Measurements from ENCODE around the gene NOTCH1.

The NOTCH1 gene

DNA sequence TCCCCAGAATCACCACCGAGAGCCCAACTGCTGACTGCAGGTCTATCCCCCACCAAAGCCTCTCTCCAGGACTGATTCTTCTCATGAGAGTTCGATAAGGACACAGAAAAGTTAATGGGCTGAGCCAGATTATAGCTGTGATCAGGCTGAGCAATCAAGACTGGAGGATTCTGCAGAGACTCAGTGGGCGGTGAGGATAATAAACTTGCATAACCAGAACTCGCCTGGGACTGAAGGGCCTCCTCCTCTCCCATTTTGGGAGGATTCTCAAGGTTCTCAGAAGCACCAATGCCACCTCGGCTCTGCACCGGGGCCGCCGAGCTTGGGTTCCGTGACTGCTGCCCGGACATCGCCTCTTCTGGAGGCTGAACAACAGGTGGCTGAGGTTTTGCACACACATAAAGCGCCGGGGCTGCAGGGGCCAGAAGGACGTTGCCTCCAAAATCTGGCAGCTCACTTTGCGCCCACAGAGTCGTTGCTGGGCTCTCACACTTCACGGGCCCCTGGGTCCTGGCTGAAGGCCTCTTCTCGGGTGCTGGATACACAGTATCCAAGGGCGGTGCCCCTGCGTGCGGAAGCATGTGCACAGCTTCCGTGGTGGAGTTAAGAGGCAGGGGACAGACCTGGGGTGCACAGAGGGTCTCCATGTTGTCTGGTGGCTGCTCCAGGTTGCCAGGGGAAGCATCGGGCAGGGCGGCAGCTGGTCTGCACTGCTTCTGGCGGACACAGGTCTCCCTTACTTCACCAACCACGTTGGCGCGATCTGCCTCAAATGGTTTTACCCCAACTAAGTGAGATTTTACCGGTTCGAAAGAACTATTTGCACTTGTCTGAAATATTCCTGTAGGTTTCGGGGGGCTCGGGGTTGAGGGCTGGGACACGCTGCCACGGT, 70.6 kb downstream of the NOTCH1 start:
- DNase-seq (ENCODE audit: low spot score) = no peak
- TF ChIP-seq, protein P1, sequence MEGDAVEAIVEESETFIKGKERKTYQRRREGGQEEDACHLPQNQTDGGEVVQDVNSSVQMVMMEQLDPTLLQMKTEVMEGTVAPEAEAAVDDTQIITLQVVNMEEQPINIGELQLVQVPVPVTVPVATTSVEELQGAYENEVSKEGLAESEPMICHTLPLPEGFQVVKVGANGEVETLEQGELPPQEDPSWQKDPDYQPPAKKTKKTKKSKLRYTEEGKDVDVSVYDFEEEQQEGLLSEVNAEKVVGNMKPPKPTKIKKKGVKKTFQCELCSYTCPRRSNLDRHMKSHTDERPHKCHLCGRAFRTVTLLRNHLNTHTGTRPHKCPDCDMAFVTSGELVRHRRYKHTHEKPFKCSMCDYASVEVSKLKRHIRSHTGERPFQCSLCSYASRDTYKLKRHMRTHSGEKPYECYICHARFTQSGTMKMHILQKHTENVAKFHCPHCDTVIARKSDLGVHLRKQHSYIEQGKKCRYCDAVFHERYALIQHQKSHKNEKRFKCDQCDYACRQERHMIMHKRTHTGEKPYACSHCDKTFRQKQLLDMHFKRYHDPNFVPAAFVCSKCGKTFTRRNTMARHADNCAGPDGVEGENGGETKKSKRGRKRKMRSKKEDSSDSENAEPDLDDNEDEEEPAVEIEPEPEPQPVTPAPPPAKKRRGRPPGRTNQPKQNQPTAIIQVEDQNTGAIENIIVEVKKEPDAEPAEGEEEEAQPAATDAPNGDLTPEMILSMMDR (IDR thresholded peaks at IDR 0.05; ENCODE audit: extremely low read depth, missing control alignments) = no peak

DNA sequence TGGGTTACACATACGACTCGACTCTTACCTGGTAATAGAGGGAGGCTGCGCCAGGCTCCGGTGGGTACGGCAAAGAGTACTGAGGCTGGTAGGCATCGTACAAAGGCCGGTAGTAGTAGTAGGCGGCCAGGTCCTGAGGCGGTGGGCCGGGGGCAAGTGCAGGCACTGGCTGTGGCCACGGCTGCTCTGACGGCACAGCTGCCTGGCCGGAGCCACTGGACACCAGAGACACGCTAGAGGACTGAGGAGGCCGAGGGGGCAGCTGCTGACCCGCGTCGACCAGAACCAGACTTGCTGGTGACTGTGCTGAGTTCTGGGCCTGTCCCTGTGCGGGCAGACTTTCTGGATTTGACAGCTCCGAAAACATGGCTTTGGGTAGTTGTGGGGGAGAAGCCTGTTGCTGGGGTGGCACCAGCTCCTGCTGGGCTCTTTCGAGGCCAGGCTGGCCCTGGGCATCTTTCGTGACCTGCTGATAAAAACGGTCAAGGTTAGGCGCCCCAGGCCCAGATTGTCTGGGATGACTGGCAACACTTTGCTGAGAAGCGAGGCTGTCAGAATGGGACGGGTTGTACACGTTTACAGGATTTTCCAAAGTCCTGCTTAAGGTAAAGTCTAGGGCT, 71.7 kb downstream of the NOTCH1 start:
- DNase-seq (ENCODE audit: low spot score) = no peak
- TF ChIP-seq, protein P1 (IDR thresholded peaks at IDR 0.05; ENCODE audit: extremely low read depth, missing control alignments) = no peak

DNA sequence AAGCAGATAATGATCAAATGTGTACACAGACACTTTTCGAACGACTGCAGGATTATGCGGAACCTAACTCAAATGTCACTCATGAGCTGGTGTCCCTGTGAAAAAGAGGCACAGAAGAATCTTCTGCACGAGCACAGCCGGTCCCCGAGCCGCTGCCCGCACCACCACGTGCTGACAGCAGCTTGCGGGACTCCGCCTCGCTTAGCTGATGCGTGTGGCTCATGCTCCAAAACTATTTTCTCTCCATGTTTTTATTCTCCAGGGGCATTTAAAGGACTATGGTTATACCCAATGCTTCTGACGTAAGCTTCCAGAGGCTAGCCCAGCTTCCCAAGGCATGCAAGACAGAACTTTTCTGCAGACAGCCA, 72.5 kb downstream of the NOTCH1 start:
- TF ChIP-seq, protein P1 (IDR thresholded peaks at IDR 0.05; ENCODE audit: extremely low read depth, missing control alignments) = no peak

DNA sequence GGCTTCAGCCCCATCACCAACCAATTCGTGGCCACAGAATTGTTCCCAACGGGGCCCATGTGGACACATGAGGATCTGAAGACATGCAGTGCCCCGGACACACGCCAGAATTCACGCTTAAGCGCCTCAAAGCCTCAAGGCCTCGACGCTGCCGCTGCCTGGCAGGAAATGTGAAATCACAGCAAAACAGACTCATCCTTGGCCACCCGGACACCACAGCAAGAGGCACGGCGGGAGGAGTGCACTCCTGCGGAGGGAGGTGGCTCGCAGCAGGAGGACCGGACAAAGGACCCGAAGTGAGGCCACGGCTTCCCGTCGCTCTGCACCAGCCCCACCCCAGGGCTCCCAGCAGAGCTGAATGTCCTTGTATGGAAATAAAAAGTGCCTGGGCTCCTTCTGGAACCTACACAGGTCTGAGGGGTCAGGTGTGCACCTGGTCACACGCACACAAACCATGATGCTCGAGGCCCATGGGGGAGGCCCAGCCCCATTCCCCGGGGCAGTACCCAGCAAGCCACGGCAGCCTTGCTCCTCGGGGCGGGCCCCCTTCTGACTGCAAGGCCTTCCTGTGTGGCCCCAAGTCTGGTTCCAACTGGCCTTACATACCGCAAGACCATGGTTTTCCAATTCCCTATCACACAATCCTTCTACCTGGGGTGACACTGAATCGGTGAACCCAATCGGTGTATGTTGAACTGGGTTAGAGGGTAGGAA, 73.1 kb downstream of the NOTCH1 start:
- TF ChIP-seq, protein P1 (IDR thresholded peaks at IDR 0.05; ENCODE audit: extremely low read depth, missing control alignments) = no peak
- DNase-seq (ENCODE audit: low spot score) = no peak

More for the DNA sequence above, 72.5 kb downstream of the NOTCH1 start:
- no peak for DNase-seq (ENCODE audit: low spot score)

DNA sequence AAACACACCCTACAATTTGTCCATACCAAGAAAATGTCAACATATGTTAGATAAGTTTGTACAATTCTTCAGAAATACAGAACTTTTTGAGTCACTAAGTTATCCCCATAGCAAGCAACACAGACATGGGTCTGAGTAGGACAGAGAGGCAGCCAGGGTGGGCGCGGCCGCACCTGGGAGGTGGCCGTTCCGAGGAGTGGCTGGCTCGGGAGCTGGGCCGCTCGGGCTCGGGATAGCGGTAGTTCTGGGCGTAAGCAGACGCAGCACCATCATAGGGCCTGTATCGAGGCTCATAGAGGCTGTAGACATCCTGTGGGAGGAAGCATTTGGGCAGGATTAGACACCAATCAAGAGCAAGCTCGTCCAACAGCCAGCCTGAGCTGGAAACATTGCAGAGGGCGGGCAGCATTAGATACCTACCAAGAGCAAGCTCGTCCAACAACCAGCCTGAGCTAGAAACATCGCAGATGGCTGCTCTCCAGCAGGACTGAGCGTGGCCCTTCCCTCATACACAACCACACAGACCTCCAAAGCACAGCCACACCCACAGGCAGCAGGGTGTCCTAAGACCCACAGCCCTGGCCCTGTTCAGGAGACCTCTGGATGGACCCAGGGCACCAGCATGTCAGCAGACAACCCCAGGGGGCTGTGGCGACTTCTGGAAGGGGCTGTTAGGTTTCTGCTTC, 73.9 kb downstream of the NOTCH1 start:
- TF ChIP-seq, protein P1 (IDR thresholded peaks at IDR 0.05; ENCODE audit: extremely low read depth, missing control alignments) = no peak
- no peak for DNase-seq (ENCODE audit: low spot score)

DNA sequence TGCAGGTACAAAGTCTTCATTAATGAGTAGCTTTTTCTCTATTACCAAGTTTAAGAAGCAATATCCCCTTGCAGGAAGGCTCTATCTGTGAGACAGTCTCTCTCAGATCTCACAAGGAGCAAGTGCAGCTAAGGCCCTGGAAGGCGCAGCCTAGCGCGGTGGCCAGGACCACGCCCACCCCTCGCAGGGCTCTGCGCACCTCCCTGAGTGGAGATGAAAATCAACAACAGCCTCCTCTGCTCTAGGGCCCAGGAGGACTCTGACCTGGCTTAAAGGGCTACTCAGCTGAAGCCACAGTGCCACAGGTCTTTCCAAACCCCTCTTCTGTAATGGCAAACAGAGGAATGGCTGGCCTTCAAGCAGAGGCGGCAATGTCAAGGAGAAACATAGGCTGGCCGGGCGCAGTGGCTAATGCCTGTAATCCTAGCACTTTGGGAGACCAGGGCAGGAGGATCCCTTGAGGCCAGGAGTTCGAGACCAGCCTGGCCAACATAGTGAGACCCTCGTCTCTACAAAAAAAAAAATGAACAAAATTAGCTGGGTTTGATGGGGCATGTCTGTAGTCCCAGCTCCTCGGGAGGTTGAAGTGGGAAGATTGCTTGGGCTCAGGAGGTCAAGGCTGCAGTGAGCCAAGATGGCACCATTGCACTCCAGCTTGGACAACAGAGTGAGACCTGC, 74.9 kb downstream of the NOTCH1 start:
- TF ChIP-seq, protein P1 (IDR thresholded peaks at IDR 0.05; ENCODE audit: extremely low read depth, missing control alignments) = no peak

More for the DNA sequence above, 74.9 kb downstream of the NOTCH1 start:
- no peak for DNase-seq (ENCODE audit: low spot score)

Measured in GM20000 (cell line).